ENCODE data around the gene DLG2.
"Not testable (repeated sequence)": the region's sequence is repeated elsewhere in the genome, so short reads cannot be mapped to it uniquely, and the experiment has no call there.

Gene DLG2

DNA sequence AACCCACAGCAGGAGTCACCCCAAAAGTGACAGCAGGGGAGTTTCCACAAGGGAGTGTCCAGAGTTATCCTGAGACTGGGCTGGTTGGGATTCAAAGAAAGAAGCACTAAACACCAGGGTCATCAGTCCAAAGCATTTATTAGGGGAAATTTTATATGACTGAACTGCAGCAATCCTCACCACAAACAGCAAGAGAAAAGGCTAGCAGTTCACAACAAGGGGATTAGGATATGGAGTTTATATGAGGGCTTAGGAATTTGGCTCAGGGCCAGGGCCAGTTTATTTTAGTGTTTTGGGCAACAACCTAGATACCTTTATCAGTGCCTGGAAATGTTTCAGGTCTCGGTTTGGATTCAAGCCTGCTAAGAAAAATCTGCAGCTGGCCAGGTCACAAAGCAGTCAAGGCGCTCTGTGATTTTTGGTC is 16.1 kb upstream of the DLG2 start:
- no peak for DNase-seq (ENCODE audit: low read depth in 2 of 2)

DNA sequence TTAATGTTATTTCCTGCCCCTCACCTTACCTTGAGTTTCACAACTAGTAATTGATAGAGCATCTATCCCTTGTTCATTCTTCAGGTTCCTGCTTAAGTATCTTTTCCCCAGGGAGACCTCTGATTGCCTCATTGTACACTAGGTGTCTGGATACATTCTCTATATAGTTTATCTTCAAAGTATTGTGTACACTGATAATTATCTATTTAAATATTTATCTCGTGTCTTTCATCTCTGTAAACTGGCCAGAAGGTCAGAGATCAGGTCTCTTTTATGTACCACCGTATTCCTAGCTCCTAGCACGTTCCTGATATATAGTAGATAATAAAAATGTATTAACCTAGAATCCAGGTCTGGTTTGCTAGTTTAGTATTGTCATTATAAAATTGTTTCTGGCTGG is 7.6 kb upstream of the DLG2 start:
- no peak for DNase-seq (ENCODE audit: low read depth in 2 of 2)

DNA sequence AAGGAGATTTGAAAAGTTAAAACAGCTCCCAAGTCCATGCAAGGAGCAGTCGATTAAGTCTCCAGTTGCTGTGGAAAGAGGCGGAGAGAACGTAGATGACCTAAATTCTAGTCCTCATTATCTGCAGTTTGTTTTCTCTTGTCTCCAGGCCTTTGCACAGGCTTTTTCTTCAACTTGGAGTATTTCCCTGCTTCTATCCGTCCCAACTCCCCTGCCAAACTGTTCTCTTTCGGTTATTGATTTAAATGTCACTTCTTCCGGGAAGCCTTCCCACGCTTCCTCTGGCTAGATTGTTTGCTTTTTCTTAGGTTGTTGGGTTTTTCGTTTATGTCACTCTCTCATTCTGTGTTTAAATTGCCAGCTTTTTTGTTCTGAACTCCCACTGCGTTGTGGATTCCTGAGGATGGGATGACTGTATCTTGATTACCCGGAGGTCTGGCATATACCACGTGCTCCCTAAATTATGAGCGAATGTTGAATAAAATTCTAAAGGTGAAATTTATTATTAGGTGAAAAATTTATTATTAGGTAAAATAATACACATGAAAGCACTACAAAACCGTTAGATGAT is 1.7 kb upstream of the DLG2 start:
- no peak for DNase-seq (ENCODE audit: low read depth in 2 of 2)

DNA sequence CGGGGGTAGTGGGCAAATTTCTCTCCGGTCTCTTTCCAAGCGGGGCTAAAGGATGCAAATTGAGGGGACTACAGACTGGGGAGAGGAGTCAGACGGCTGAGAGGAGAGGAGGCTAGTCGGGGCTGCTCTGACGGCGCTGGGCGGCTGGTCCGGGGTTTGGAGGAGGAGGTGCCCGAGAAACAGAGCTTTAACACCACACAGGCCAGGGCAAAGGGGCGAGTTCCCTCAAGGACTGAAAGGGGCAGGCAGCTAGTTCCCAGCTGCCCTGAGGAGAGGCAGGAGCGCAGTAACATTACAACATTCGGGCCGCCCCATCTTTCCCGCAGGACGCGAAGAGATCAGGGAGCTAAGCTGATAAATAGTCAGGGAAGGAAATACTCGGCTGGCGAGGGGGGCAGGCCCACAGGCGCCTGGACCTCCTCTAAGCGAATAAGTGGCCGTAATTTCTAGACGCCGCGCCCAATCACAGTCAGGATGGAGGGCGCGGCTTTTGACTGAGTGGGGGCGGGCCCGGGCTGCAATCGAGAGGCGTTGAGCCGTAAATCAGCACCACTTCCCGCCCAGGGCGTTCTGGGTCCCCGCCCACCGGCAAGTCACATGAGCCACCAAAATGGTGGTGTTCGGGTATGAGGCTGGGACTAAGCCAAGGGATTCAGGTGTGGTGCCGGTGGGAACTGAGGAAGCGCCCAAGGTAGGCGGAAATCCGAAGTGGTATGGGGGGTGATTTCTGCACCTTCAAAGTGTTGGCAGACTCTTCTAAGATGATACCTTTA is 1.0 kb upstream of the DLG2 start, which contains the start of gene TMEM126B:
TMEM126B (plus strand) TSS at position 596 of the 773 bp plus-strand sequence; CDS start at position 611, 15 bp downstream.
- DNase-seq (ENCODE audit: low read depth in 2 of 2), result peak; percentile 94 to 97

DNA sequence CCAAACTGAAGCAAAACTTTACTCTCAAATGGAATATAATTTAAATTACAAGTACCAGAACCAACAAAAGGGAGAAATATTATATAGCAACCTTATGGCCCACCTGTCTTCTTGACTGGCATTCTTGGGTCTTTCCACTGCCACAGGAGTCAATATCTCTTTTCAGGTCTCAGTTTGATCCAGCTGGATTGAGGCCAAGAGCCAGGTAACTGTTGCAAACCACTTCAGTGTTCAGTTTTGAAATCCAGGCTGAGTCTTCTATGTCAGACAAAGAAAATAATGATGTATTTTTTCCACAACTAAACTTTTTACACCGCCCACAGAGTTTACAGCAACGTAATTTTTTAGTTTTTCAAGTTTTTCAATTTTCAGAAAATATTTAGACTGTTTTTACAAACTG is 648 bp downstream of the DLG2 start:
- no peak for DNase-seq (ENCODE audit: low read depth in 2 of 2)

DNA sequence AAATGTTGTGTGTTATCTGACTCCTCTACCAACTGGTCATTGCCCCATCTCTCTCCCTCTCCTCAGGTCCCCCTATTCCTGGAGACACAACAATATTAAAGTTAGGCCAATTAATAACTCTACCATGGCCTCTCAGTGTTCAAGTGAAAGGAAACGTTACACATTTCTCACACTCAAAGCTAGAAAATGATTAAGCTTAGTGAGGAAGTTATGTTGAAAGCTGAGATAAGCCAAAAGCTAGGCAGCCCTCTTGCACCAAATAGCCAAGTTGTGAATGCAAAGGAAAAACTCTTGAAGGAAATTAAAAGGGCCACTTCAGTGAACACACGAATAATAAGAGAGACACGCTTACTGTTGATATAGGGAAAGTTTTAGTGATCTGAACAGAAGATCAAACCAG is 6.9 kb downstream of the DLG2 start:
- no peak for DNase-seq (ENCODE audit: low read depth in 2 of 2)

DNA sequence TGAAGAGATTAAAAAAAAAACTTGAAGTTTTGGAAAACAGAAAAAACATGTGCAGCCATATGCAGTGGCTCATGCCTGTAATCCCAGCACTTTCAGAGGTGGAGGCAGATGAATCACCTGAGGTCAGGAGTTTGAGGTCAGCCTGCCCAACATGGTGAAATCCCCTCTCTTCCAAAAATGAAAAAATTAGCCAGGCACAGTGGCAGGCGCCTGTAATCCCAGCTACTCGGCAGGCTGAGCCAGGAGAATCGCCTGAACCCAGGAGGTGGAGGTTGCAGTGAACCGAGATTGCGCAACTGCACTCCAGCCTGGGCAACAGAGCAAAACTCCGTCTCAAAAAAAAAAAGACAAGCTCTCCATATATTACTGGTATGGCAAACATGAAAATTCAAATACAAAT is 7.6 kb downstream of the DLG2 start:
- no peak for DNase-seq (ENCODE audit: low read depth in 2 of 2)

DNA sequence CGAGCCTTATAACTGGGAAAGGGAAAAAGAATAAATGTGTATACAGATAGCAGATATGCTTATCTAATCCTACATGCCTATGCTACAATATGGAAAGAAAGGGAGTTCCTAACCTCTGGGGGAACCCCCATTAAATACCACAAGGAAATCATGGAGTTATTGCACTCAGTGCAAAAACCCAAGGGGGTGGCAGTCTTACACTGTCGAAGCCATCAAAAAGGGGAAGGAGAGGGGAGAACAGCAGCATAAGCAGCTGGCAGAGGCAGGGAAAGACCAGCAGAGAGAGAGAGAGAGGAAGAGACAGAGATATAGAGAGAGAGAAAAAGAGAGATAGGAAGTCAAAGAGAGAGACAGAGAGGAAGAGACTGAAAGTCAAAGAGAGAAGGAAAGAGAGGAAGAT is 15.5 kb downstream of the DLG2 start:
- not testable (repeated sequence) for DNase-seq (ENCODE audit: low read depth in 2 of 2)

DNA sequence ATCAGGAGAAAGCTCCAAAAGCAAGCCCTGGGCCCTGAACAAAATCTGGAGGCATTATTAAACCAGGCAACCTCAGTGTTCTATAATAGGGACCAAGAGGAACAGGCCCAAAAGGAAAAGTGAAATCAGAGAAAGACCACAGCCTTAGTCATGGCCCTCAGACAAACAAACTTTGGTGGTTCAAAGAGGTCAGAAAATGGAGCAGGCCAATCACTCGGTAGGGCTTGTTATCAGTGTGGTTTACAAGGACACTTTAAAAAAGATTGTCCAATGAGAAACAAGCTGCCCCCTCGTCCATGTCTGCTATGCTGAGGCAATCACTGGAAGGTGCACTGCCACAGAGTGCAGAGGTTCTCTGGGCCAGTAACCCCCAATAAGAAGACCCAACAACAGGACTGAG is 17.9 kb downstream of the DLG2 start:
- not testable (repeated sequence) for DNase-seq (ENCODE audit: low read depth in 2 of 2)

DNA sequence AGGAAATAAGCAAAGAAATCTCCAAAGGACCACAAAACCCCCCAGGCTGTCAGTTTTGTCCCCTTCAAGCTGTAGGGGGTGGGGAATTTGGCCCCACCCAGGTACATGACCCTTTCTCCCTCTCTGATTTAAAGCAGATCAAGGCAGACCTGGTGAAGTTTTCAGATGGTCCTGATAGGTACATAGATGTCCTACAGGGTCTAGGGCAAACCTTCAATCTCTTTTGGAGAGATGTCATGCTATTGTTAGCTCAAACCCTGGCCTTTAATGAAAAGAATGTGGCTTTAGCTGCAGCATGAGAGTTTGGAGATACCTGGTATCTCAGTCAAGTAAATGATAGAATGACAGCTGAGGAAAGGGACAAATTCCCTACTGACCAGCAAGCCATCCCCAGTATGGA is 18.5 kb downstream of the DLG2 start:
- DNase-seq (ENCODE audit: low read depth in 2 of 2), result not testable (repeated sequence)

DNA sequence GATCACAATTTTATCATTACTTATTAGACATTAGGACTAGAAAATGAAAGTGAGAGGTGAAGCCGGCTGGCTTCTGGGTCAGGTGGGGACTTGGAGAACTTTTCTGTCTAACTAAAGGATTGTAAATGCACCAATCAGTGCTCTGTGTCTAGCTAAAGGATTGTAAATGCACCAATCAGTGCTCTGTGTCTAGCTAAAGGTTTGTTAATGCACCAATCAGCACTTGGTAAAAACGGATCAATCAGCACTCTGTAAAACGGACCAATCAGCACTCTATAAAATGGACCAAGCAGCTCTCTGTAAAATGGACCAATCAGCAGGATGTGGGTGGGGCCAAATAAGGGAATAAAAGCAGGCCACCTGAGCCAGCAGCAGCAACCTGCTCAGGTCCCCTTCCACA is 20.9 kb downstream of the DLG2 start:
- DNase-seq (ENCODE audit: low read depth in 2 of 2), result not testable (repeated sequence)

DNA sequence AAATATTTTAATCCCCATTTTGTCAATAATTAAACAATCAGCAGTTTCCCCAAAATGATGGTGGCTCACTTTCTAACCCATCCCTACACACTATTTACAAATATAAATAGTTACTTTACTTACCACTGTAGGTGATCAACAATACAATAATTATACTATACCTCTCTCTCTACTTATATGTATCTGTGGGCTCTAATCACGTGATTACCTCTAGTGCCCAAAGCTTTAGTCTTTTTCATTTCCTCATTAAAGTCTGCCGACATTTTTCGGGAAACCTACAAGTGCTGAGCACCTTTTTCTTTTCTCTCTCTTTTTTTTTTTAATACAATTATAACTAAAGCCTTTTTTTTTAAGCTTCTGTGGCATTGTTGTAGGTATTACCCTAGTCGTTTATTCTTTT is 23.9 kb downstream of the DLG2 start:
- no peak for DNase-seq (ENCODE audit: low read depth in 2 of 2)

DNA sequence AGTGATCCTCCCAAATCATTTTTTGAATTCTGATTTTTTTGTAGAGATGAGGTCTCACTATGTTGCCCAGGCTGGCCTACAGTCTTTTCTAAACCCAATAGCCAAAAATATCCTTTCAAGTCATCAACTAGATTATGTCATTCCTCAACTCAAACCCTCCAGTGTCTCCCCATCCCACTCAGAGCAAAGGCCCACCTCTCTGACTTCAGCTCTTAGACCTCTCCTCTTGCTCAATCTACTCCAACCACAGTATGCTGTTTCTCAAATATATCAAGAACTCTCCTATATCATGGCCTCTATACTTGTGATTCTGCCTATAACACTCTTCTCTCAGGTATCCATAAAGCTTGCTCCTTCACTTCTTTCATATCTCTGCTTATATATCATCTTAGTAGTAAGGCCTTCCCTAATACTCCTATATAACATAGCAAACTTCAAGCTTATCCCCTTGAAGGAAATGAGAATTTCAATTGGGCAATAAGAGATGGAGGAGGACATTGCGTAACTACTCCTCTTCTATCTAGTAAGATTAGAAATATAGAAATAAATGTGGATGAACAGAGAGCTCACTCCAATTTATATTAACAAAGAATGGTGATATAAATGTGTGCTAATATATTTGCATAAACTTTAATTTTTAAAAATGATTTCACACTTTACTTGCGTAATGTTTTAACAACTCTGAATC is 24.5 kb downstream of the DLG2 start:
- no peak for DNase-seq (ENCODE audit: low read depth in 2 of 2)

DNA sequence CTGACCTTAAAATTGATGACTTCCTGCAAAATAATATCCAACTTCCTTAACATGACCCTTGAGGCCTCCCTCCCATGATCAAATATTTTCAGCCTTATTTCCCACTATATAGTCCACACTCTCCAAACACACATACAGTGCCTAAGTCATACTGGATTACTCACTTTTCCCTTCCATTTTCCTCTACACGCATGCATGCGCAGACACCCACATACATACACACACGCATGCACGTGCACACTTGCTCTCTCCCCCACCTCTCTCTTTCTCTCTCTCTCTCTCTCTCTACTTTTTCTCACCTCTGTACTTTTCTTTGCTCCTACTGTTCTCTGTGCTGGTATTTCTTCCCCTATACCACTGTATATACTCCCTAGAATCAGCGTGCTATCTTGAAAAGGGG is 28.1 kb downstream of the DLG2 start:
- no peak for DNase-seq (ENCODE audit: low read depth in 2 of 2)

DNA sequence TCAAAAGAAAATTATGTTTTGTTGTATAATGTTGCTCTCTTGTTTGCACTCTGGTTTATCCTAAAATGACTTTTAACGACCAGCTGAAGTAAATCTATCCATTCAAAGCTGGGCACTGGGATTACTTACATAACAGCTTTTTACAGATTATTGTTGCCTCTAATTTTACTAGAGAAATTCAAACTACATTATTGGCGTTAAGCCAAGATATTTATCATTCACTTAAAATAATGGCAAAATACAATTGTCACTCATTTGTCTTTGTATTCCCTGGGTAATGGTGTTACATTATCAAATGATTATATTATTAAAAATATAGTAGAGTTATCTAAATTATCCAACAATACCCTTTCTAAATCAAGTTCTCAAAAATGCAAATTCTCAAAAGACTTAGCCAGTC is 30.3 kb downstream of the DLG2 start:
- no peak for DNase-seq (ENCODE audit: low read depth in 2 of 2)

DNA sequence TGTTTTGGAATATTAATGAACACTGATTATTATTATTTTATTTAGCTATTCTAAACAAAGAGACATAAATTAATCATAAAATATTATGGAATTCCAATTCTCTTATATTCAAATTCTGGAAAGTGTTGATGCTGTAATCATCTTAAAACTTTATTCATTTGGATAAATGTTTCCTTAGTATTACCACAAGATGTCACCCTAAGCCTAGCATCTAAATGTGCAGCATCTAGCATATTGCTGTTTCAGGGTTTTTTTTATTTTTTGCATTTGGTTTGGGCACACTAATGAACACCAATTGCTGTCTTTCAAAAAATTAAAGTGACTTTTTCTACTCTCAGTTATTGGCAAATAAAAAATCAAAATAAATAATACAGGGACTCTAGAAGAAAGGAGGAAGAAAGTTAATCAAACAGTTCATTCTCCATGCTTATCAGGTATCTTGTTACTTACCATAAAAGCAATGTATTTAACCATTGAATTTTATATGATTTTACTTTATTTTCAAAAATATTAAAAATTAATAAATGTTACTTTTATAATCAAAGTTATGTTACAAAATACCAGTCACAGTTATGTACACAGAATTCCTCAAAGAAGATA is 31.8 kb downstream of the DLG2 start:
- no peak for DNase-seq (ENCODE audit: low read depth in 2 of 2)

DNA sequence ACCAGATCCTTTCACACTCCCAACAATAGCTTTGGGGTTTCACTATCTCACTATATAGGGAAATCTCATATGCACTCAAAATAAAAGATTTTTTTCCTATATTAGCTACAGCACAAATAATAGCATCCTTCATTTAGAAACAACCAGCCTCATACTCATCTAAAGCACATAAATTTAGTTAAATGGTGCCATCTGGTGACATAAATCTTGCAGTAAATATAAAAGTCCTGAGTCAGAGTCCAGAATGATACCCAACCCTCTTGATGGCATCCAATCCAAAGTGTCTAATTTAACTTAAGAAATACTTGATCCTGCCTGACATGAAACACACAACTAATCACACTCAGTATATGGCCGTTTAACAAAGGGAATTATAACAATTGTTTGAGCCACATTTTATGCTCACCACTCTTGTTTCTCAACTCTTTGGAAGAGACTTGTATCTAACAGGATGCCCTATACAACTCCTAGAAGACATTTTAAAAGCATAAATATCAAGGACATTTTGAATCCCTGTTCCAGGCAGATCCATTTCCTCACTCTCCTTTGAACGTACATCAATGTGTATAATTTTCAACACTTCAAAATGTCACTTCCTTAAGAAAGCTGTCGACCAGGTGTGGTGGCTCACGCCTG is 36.2 kb downstream of the DLG2 start:
- no peak for DNase-seq (ENCODE audit: low read depth in 2 of 2)

DNA sequence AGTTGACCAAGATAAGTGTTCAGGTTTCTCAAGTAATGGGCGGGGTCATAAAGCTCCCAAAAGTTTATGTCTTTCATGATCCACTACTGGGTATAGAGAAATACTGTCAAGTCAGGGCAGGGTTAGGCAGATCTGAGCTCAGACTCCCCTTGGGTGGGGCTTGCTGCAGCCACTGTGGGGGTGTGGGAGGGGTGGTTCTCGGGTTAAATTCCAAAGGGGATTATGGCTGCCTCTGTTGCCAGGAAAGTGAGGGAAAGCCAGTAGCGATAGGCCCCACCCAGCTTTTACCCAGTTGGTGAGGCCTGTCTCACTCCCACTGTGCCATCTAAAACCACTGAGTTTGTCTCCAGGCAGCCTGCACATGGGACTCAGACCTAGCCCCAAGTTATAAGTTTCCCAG is 37.8 kb downstream of the DLG2 start:
- no peak for DNase-seq (ENCODE audit: low read depth in 2 of 2)

DNA sequence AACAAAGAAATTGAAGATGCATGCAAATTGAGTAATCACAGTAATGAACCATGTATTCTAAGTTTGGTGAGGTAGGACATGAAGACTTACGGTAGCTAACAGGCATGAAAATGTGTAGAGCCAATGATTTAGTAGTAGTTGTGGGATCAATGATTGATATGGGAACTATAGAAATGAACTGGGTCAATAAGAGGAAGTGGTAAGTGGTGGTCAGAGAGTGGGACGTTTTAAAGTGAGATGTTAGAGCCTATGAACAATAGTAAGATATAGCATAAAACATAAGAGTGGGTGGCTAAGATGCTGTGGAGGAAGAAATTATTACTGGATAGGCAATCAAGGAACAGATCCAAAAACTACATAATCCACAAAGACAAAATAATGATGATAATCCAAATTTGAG is 45.0 kb downstream of the DLG2 start:
- DNase-seq (ENCODE audit: low read depth in 2 of 2), result no peak

DNA sequence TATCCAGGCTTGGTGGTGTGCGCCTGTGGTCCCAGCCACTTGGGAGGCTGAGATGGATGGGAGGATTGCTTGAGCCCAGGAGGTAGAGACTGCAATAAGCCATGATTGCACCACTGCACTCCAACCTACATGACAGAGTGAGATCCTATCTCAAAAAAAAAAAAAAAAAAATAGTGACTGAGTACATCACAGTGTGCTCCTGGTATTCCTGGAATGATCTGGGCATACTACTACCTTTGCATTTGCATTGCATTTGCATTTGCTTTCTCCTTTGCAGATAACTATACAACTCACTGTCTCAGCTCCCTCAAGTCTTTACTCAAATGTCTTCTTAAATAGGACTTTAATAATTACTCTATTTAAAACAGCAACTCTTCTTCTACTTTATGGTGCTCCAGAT is 51.8 kb downstream of the DLG2 start:
- no peak for DNase-seq (ENCODE audit: low read depth in 2 of 2)

DNA sequence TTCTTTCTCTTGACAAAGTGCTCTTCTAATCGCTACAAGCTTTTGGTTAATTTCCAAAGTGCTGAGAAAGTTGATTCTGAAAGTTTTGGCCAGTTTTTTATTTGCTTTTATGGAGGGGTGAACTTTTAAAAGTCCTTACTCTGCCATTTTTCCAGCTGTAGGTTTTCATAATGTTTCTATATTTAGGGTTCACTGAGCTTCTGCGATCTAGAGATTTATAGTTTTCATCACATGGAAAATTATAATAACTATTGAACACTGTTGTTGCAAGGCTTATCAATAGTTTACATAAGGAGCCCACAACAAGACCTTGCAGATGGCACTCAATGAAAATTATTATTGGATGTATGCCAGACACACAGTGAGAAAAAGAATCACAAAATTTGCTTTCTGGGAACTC is 55.1 kb downstream of the DLG2 start:
- no peak for DNase-seq (ENCODE audit: low read depth in 2 of 2)

DNA sequence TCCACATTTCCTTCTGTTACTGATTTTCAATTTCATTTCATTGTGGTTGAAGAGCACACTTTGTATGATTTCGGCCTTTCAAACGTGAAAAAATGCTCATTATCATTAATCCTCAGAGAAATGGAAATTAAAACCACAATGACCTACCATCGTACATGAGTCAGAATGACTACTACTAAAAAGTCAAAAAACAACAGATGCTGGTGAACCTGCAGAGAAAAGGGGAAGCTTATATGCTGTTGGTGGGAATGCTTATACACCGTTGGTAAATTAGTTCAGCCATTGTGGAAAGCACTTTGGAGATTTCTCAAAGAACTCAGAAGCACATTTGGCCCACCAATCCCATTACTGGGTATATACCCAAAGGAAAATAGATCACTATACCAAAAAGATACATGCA is 57.6 kb downstream of the DLG2 start:
- no peak for DNase-seq (ENCODE audit: low read depth in 2 of 2)
